Psoas muscle (tissue), 8 donors: ENCODE data around the gene RFX1. TPM values are rescaled to one million over a fixed set of nuclear protein-coding genes. Genes with fewer than 3 reads are reported as not detected.
"Not testable (repeated sequence)": the region's sequence is repeated elsewhere in the genome, so short reads cannot be mapped to it uniquely, and the experiment has no call there.

ENCODE experiments used
- ATAC-seq, 4 donors: fragments of 200-7000 bp; cut with Tn5 transposase; one replicate each; pipeline ENCODE4 v1.9.1; 2020; ENCODE audit warnings: moderate library complexity in 3 of 4, mild to moderate bottlenecking in 2 of 4
- DNase-seq, 2 donors: peaks; one replicate each; pipeline ENCODE4 v3.0.0-alpha.2; 2020
- H3K27ac ChIP-seq: fragments of 200-600 bp; one replicate; pipeline ENCODE4 v1.8.0; 2022
- H3K27me3 ChIP-seq, 3 donors: fragments of 200-600 bp in 1 of 3; one replicate each; pipeline versions ENCODE4 v1.6.1 to v1.8.0; 2013 to 2022; ENCODE audit warnings: low read length in 2 of 3, mild to moderate bottlenecking in 2 of 3, moderate library complexity in 1 of 3; ENCODE audit not compliant: insufficient read depth in 3 of 3
- H3K36me3 ChIP-seq, 2 donors: fragments of 200-600 bp in 1 of 2; one replicate each; pipeline versions ENCODE4 v1.6.1 to v1.8.0; 2013 to 2022; ENCODE audit warnings: low read depth in 1 of 2, mild to moderate bottlenecking in 1 of 2, moderate library complexity in 1 of 2; ENCODE audit not compliant: insufficient read depth in 1 of 2
- H3K4me1 ChIP-seq: fragments of 200-600 bp; one replicate; pipeline ENCODE4 v1.8.0; 2022
- H3K4me3 ChIP-seq: fragments of 200-600 bp; one replicate; pipeline ENCODE4 v1.8.0; 2022; ENCODE audit warnings: mild to moderate bottlenecking
- H3K9me3 ChIP-seq: fragments of 200-600 bp; one replicate; pipeline ENCODE4 v1.8.0; 2022
- CTCF ChIP-seq: fragments of 200-600 bp; IDR thresholded peaks from one replicate; pipeline ENCODE4 v1.8.0; 2022; ENCODE audit warnings: antibody characterized with exemption
- WGBS, 3 donors: extraction: QIAGEN DNeasy Blood & Tissue Kit; methylation state at CpG; one replicate each; pipeline versions ENCODE4 v1.1.6 to v1.1.7; 2013; 5-methylcytosine and 5-hydroxymethylcytosine counted together
- intact Hi-C, 2 donors: fragments of 100-400 bp; cut with DNase I; formaldehyde crosslinking; loops; one replicate each; pipeline versions ENCODE4 v1.11.0 to v1.14.2; 2022
- polyA plus RNA-seq, 3 donors: library from polyadenylated mRNA; stranded (reverse); fragments of 200-250 nt; gene quantifications; one replicate each; pipeline ENCODE4 v1.2.3, GENCODE V29; 2013
- total RNA-seq, 4 donors: library from RNA; stranded (reverse); fragmentation: NEBNext Ultra II Directional in 2 of 4; extraction: Animal tissue kit (Norgen Biotek cat#: 25700) in 2 of 4; gene quantifications; one replicate each; pipeline versions ENCODE4 v1.2.1 to v1.2.4, GENCODE V29; 2021 to 2023
- donor health status: healthy with polysubstance abuse.
- donor health status: DM: no; HTN: no; CAD: no; lungs with moderate emphysema.
- donor health status: Bipolar disorder and iron deficiency.
- donor health status: healthy.
- donor health status: DM: yes; HTN: yes; CAD: no.
- donor health status: DM: no; HTN: no; CAD: no.
- donor health status: DM: no; HTN: no; CAD: no.
- donor health status: DM: yes; HTN: yes; CAD: no.

The RFX1 gene
- total and polyA plus RNA-seq, 7 donors: 2.9 to 10.1 (median 6.4) TPM

- H3K36me3 ChIP-seq: no peaks in the 10 kb centered on the region
- H3K4me1 ChIP-seq: no peaks in the 10 kb centered on the region
- H3K27me3 ChIP-seq: peaks cover 0 to 17% (median 13%) of the 10 kb centered on the region in 3 donors
- intact Hi-C loops: no loop called here
- no peaks in the 10 kb centered on the region for H3K9me3 ChIP-seq
- no peak overlapping the region for H3K27ac ChIP-seq
- TF ChIP-seq CTCF: no peak
- DNase-seq (no peak), ATAC-seq (no peak)
- no peak overlapping the region for H3K4me3 ChIP-seq
- 81 to 84% (median 83%) methylated on average over 9 to 11 of the region's 11 CpGs for WGBS, 3 donors
Observed at GRCh38 chr19:14053500-14053899, 47.4 kb upstream of the RFX1 start.

- Histone ChIP-seq H3K4me1 (no peaks in the 10 kb centered on the region), H3K36me3 (no peaks in the 10 kb centered on the region), H3K9me3 (no peaks in the 10 kb centered on the region), H3K27ac (no peak overlapping the region), H3K4me3 (no peak overlapping the region), H3K27me3 (peaks cover 0 to 13% (median 8%) of the 10 kb centered on the region in 3 donors)
- 86 to 93% (median 88%) methylated on average over 3 of the region's 3 CpGs for WGBS, 3 donors
- ATAC-seq: no peak
- no peak for TF ChIP-seq CTCF
- intact Hi-C loops: no loop called here
- no peak for DNase-seq
Observed at GRCh38 chr19:14053032-14053431, 46.9 kb upstream of the RFX1 start.

DNA sequence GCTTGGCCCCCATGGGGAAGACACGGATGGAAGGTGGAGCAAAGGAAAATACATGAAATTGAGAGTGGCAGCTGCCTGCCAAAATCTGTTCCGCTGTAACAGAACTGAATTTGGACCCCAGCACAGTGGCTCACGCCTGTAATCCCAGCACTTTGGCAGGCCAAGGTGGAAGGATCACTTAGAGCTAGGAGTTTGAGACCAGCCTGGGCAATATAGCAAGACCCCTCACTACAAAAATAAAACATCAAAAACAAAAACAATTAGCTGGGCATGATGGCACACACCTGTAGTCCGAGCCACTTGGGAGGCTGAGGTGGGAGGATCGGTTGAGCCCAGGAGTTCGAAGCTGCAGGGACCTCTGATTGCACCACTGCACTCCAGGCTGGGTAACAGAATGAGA, 46.4 kb upstream of the RFX1 start:
- peaks cover 0 to 7% (median 5%) of the 10 kb centered on the region in 3 donors for H3K27me3 ChIP-seq
- ATAC-seq (no peak), DNase-seq (no peak)
- TF ChIP-seq CTCF: no peak
- no peaks in the 10 kb centered on the region for H3K4me1 ChIP-seq
- no peak overlapping the region for H3K4me3 ChIP-seq
- no peak overlapping the region for H3K27ac ChIP-seq
- intact Hi-C loops: no loop called here
- whole genome bisulfite sequencing, 3 donors: 80 to 92% (median 82%) methylated on average over 6 of the region's 6 CpGs
- H3K36me3 ChIP-seq: no peaks in the 10 kb centered on the region
- no peaks in the 10 kb centered on the region for H3K9me3 ChIP-seq

DNA sequence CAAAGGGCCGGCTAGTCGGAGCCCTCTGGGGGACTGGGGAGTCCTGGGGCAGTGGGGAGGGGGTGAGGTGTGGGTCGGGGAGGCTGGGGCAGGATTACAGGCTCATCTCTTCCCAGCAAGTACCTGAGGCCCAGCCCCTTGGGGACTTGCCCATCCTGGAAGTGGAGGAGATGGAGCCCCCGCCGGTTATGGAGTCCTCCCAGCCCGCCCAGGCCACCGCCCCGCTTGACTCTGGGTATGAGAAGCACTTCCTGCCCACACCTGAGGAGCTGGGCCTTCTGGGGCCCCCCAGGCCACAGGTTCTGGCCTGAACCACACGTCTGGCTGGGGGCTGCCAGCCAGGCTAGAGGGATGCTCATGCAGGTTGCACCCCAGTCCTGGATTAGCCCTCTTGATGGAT, 45.9 kb upstream of the RFX1 start:
- intact Hi-C loops: no loop called here
- Histone ChIP-seq H3K9me3 (no peaks in the 10 kb centered on the region), H3K4me3 (no peak overlapping the region), H3K4me1 (no peaks in the 10 kb centered on the region), H3K27me3 (peaks cover 0 to 4% (median 3%) of the 10 kb centered on the region in 3 donors), H3K27ac (no peak overlapping the region), H3K36me3 (no peaks in the 10 kb centered on the region)
- ATAC-seq: no peak
- no peak for DNase-seq
- WGBS, 3 donors: 78 to 86% (median 84%) methylated on average over 9 of the region's 9 CpGs
- no peak for TF ChIP-seq CTCF

- H3K36me3 ChIP-seq, DNase-seq, intact Hi-C loops: not testable (repeated sequence)
Observed at GRCh38 chr19:14050961-14051360, 44.8 kb upstream of the RFX1 start.

More at GRCh38 chr19:14050961-14051360, 44.8 kb upstream of the RFX1 start:
- H3K27me3 ChIP-seq, H3K27ac ChIP-seq, H3K4me3 ChIP-seq, H3K9me3 ChIP-seq, ATAC-seq, H3K4me1 ChIP-seq: not testable (repeated sequence)
- WGBS, 3 donors: 89 to 95% (median 93%) methylated on average over 11 of the region's 11 CpGs
